Coronary artery (tissue), 2 donors: Measurements from ENCODE around the gene MALRD1.

Source experiments
- DNase-seq: peaks from one replicate; pipeline ENCODE4 v3.0.0-alpha.2; 2017; ENCODE audit warnings: low spot score
- H3K27ac ChIP-seq, 2 donors: fragments of 200-600 bp; sonication (generic); one replicate each; pipeline ENCODE4 v1.5.1; 2016 to 2019
- H3K4me3 ChIP-seq: fragments of 200-600 bp; sonication (generic); 2 replicates; pipeline ENCODE4 v1.5.1; 2016; ENCODE audit warnings: mild to moderate bottlenecking, moderate library complexity
- TF ChIP-seq, protein P1 (sequence below): fragments of 200-600 bp; sonication (generic); IDR thresholded peaks from one replicate; pipeline ENCODE4 v1.5.1; 2019; ENCODE audit warnings: antibody characterized with exemption

MALRD1 gene

DNA sequence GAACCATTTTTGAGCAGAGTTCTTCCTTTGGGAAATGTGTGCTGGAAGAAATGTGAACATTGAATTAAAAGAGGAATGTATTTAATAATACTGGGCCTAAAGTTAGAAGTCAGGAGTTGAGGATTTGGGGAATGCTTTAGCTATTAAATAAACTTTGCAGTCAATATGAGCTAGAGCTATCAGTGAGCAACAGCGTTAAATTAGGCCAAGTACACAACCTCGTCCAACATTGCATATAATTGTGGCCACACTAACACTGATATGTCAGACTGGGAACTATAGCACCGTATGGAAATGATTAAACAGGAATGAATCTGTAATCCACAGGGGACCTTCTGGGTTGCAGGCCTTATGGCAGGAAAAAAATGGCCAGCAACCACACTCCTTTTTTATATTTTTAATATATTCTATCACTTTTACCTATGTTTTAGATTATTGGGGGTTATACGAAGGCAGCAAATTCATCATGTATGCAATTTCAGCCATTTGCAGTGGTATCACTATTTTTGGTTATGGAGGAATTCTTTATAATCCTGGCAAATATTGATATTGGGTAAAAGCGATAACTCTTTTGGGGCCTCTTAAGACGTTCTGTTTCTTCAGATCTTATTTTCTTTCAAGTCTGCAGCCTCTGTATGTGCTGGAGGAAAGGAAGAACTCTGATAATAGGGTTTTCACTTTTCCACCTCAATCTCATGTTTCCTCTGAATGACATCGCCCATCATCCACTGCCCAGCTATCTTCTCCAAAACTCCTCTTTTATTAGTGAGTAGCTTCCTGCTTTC is 531.4 kb downstream of the MALRD1 start:
- TF ChIP-seq, protein P1, sequence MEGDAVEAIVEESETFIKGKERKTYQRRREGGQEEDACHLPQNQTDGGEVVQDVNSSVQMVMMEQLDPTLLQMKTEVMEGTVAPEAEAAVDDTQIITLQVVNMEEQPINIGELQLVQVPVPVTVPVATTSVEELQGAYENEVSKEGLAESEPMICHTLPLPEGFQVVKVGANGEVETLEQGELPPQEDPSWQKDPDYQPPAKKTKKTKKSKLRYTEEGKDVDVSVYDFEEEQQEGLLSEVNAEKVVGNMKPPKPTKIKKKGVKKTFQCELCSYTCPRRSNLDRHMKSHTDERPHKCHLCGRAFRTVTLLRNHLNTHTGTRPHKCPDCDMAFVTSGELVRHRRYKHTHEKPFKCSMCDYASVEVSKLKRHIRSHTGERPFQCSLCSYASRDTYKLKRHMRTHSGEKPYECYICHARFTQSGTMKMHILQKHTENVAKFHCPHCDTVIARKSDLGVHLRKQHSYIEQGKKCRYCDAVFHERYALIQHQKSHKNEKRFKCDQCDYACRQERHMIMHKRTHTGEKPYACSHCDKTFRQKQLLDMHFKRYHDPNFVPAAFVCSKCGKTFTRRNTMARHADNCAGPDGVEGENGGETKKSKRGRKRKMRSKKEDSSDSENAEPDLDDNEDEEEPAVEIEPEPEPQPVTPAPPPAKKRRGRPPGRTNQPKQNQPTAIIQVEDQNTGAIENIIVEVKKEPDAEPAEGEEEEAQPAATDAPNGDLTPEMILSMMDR, result no peak
- DNase-seq, result no peak
- Histone ChIP-seq H3K27ac (no peak overlapping the region), H3K4me3 (no peak overlapping the region)

- no peak for DNase-seq
- H3K4me3 ChIP-seq, result no peak overlapping the region
- TF ChIP-seq, protein P1, result no peak
- H3K27ac ChIP-seq, result no peak overlapping the region
These were observed 532.1 kb downstream of the MALRD1 start for GRCh38 chr10:19580691-19581090.

- TF ChIP-seq, protein P1, result no peak
These were observed 540.0 kb downstream of the MALRD1 start for GRCh38 chr10:19588608-19589007.

GRCh38 chr10:19592276-19592675 is 543.7 kb downstream of the MALRD1 start:
- H3K4me3 ChIP-seq, result no peak overlapping the region
- TF ChIP-seq, protein P1, result no peak
- no peak overlapping the region for H3K27ac ChIP-seq
- DNase-seq, result no peak

More at GRCh38 chr10:19588608-19589007, 540.0 kb downstream of the MALRD1 start:
- H3K4me3 ChIP-seq, result no peak overlapping the region
- no peak for DNase-seq
- no peak overlapping the region for H3K27ac ChIP-seq

- TF ChIP-seq, protein P1, result no peak
- Histone ChIP-seq H3K27ac (no peak overlapping the region), H3K4me3 (no peak overlapping the region)
- no peak for DNase-seq
These were observed 546.7 kb downstream of the MALRD1 start for GRCh38 chr10:19595212-19595845.

DNA sequence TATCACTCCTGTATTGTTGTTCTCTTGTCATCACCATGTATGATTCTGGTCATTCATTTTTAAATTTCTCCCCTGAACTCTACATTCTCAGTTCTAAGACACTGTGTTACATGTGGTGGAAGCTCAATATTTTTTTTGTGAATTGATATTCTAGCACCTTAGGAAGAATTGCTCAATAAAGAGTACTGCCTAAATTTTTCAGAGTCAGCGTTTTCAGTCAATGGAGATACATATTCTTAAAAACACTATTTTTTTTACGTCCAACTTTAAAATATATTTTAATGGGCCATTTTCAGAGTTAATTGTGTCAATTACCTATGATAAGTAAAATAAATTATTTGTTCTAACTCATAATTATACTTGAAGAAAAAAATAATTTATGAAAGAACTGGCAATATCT is 557.2 kb downstream of the MALRD1 start:
- no peak overlapping the region for H3K4me3 ChIP-seq
- no peak overlapping the region for H3K27ac ChIP-seq
- no peak for DNase-seq
- TF ChIP-seq, protein P1, result no peak

DNA sequence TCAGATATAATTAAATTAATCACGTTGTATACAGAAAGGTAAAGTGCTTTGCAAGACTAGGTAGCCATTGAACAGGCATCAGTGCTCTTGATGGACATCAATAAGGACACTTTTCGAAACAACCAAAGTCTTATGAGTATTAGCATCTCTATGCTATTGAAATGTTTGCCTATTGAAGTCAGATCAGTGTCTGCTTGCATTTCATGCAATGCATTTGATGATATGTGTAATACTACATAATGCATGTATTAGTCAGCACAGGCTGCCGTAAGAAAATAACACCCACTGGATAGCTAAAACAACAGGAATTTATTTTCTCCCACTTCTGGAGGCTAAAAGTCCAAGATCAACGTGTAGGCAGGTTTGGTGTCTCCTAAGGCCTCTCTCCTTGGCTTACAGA is 558.4 kb downstream of the MALRD1 start:
- TF ChIP-seq, protein P1, result no peak
- no peak for DNase-seq
- Histone ChIP-seq H3K27ac (no peak overlapping the region), H3K4me3 (no peak overlapping the region)
